NCI-H524 (cell line): Measurements from ENCODE around the gene RPL13.

Source experiments
- DNase-seq, 2 experiments: peaks; one replicate each; lab custom pipeline; 2025; lab: John Stamatoyannopoulos, UW

Gene RPL13

GRCh38 chr16:89545044-89545830 lies 15.2 kb upstream of the RPL13 start:
- DNase-seq = no peak

GRCh38 chr16:89545831-89546574 lies 14.5 kb upstream of the RPL13 start:
- no peak for DNase-seq

DNA sequence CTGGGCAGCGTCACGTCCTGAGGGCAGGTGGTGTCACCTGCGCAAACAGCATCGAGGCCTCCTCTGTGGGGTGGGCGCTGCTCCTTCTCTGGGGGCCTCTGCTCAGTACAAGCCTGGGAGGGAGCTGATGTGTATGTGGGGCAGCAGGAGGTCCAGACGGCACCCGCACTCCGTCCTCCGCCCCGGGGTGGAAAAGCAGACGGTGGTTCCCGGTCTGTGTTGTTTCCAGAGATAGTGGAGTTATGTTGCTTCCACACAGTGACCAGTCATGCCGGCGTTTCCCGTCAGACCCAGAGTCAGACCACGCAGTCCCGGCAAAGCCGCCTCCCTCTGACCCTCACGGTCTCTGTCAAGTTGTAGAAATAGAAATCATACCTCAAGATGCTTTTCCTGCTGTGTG lies 13.7 kb upstream of the RPL13 start:
- DNase-seq = no peak

GRCh38 chr16:89547291-89547690 lies 13.2 kb upstream of the RPL13 start:
- no peak for DNase-seq

DNA sequence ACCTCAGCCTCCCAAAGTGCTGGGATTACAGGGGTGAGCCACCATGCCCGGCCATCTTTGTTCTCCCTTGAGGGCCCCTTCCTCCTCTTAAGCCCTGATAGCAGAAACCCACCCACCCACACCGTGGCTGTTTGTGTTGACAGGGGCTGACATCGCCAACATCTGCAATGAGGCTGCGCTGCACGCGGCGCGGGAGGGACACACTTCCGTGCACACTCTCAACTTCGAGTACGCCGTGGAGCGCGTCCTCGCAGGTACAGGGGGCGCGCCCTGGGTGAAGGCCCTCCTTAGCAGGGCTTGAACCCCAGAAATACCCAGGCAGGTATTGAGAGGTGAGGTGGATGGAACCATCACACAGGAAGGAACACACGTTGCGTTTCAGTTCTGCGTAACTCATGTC lies 12.6 kb upstream of the RPL13 start:
- no peak for DNase-seq

DNA sequence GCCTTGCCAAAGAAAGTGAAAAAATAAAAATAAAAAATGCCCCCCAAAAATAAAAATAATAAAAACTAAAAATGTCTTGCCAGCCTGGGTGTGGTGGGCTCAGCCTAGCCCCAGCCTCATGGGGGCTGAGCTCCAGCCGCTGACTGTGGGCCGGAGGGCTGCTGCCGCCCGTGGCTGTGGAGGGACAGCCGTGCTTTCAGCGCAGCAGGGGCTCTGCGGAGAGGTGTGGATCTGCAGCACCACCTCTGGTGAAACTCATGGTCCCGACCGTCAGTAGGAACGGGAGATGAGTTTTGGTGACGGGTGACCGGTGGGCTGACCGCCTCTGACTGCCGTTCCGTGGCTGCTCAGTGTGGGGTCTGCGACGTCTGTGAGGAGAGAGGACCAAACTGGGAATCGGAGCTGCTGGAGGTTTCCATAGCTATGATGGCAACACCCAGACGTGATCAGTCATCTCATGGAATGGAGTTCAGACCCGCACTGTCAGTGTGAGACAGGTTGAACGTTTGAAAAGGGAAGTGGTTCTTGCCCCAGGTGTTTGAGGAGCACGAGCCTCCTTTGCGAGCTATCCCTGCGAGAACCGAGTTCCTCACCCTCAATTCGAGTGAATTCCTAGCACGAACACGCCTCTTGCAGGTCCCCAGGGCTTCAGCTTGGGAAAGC lies 12.0 kb upstream of the RPL13 start:
- DNase-seq = no peak

GRCh38 chr16:89549007-89549700 lies 11.3 kb upstream of the RPL13 start:
- no peak for DNase-seq

DNA sequence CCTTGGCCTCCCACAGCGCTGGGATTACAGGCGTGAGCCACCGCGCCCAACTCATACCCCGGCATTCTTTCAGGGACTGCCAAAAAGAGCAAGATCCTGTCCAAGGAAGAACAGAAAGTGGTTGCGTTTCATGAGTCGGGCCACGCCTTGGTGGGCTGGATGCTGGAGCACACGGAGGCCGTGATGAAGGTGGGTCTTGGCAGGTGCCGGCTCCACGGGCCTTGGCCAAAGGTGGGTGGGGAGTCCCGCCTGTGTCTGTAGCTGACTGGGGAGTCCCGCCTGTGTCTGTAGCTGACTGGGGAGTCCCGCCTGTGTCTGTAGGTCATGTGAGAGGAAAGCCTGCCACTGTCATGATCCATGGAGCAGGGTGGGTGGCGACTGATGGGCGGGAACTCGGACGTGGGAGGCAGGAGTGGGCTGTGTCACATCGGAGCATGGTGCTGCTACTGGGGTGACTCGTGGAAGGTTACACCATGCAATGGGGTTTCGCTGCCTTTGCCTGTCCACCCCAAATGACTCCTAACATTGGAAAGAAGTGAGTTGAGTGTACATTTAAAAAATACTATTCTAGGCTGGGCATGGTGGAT lies 10.0 kb upstream of the RPL13 start:
- DNase-seq = no peak

DNA sequence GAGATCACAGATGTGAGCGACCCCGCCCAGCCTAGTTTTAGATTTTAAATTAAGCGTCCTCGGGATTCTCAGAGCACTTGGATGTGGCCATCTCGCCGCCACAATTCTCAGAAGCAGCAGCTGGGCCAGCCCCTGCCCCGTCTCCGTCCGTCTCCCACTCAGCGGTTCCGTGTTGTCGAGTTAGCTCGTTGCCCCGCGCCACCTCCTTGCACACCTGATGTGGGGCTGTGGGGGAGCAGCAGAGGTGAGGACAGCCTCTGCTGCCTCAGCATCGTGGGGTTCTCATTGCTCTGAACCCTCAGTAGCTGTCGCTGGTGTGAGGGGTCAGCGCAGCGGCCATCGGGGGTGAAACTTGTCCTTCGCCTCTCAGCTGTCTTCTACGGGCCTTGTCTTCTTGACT lies 8.2 kb upstream of the RPL13 start:
- no peak for DNase-seq

GRCh38 chr16:89552913-89553312 lies 7.6 kb upstream of the RPL13 start:
- DNase-seq = no peak

- no peak for DNase-seq
These were observed 6.7 kb upstream of the RPL13 start for GRCh38 chr16:89553733-89554132.

- DNase-seq = no peak
These were observed 6.1 kb upstream of the RPL13 start for GRCh38 chr16:89554343-89554742.

DNA sequence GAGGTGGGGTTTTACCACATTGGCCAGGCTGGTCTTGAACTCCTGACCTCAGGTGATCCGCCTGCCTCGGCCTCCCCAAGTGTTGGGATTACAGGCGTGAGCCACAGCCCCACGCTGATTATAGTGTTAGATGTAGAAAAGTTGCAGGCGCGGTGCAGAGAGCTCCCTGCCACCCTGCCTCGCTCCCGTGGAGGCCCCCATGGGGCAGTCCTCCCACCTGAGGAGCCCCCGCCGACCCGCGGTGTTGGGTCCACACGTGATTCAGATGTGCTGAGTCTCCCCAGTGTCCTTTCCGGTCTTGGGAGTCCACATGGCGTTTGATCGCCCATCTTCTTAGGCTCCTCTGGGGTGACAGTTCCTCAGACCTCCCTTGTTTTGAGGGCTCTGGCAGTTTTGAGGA lies 5.2 kb upstream of the RPL13 start:
- DNase-seq = no peak

DNA sequence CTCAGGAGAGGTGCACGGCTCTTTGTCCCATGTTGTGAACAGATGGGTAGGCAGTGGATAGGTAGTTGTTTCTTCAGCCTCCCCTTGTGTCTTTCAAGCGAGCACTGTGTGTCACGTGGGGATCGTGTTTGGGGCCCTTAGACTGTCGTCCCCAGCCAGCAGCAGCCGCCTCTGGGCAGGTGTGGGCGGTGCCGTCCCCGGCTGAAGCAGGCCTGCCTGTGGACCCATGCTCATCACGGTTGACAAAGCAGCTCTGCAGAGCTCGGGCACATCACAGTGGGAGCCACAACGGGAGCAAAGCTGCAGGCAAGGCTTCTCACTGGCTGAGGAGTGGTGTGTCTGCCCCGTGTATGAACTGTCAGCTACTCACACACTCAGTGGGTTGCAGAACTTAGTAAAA lies 4.7 kb upstream of the RPL13 start:
- DNase-seq = no peak

- DNase-seq = peak; percentile 26 to 79
These were observed 3.5 kb upstream of the RPL13 start for GRCh38 chr16:89556750-89557689.

GRCh38 chr16:89557690-89558490 lies 2.6 kb upstream of the RPL13 start:
- DNase-seq = no peak

- DNase-seq = no peak
These were observed 831 bp downstream of the RPL13 start for GRCh38 chr16:89561142-89561883.

- no peak for DNase-seq
These were observed 1.6 kb downstream of the RPL13 start for GRCh38 chr16:89561884-89562599.

GRCh38 chr16:89562939-89563338 lies 2.5 kb downstream of the RPL13 start:
- DNase-seq = no peak
